ENCODE measurements around the gene PDGFD. TPM values are rescaled to one million over a fixed set of nuclear protein-coding genes. Genes with fewer than 3 reads are reported as not detected.

The PDGFD gene
- total RNA-seq, 1 donor from 2014 or later, result 17.2 TPM

GRCh38 chr11:104089481-104089880, 74.5 kb downstream of the PDGFD start:
- no peaks in the 10 kb centered on the region for H3K36me3 Mint-ChIP-seq (ENCODE audit: low read depth, unreplicated experiment)
- DNase-seq (ENCODE audit: low spot score), result no peak
- H3K27ac Mint-ChIP-seq (ENCODE audit: unreplicated experiment), result no peak overlapping the region
- no peak overlapping the region for H3K4me3 Mint-ChIP-seq (ENCODE audit: unreplicated experiment)
- no peaks in the 10 kb centered on the region for H3K4me1 Mint-ChIP-seq (ENCODE audit: unreplicated experiment)
- peaks cover 1% of the 10 kb centered on the region for H3K27me3 Mint-ChIP-seq (ENCODE audit: unreplicated experiment)
- no peaks in the 10 kb centered on the region for H3K9me3 Mint-ChIP-seq (ENCODE audit: unreplicated experiment)
- no peak for TF ChIP-seq CTCF (IDR thresholded peaks at IDR 0.05; ENCODE audit: unreplicated experiment)

GRCh38 chr11:104086621-104087020, 77.3 kb downstream of the PDGFD start:
- Mint-ChIP-seq H3K4me3 (ENCODE audit: unreplicated experiment) (no peak overlapping the region), H3K36me3 (ENCODE audit: low read depth, unreplicated experiment) (no peaks in the 10 kb centered on the region), H3K4me1 (ENCODE audit: unreplicated experiment) (peaks cover 7% of the 10 kb centered on the region), H3K27ac (ENCODE audit: unreplicated experiment) (no peak overlapping the region), H3K27me3 (ENCODE audit: unreplicated experiment) (no peaks in the 10 kb centered on the region), H3K9me3 (ENCODE audit: unreplicated experiment) (no peaks in the 10 kb centered on the region)
- no peak for TF ChIP-seq CTCF (IDR thresholded peaks at IDR 0.05; ENCODE audit: unreplicated experiment)
- DNase-seq (ENCODE audit: low spot score), result no peak

GRCh38 chr11:104078995-104079394, 85.0 kb downstream of the PDGFD start:
- no peak overlapping the region for H3K4me3 Mint-ChIP-seq (ENCODE audit: unreplicated experiment)
- H3K36me3 Mint-ChIP-seq (ENCODE audit: low read depth, unreplicated experiment), result no peaks in the 10 kb centered on the region
- H3K27ac Mint-ChIP-seq (ENCODE audit: unreplicated experiment), result no peak overlapping the region
- H3K27me3 Mint-ChIP-seq (ENCODE audit: unreplicated experiment), result no peaks in the 10 kb centered on the region
- no peak for DNase-seq (ENCODE audit: low spot score)
- TF ChIP-seq CTCF (IDR thresholded peaks at IDR 0.05; ENCODE audit: unreplicated experiment), result no peak
- peaks cover 9% of the 10 kb centered on the region for H3K4me1 Mint-ChIP-seq (ENCODE audit: unreplicated experiment)
- no peaks in the 10 kb centered on the region for H3K9me3 Mint-ChIP-seq (ENCODE audit: unreplicated experiment)

GRCh38 chr11:104078245-104078644, 85.7 kb downstream of the PDGFD start:
- Mint-ChIP-seq H3K9me3 (ENCODE audit: unreplicated experiment) (no peaks in the 10 kb centered on the region), H3K27me3 (ENCODE audit: unreplicated experiment) (no peaks in the 10 kb centered on the region), H3K27ac (ENCODE audit: unreplicated experiment) (no peak overlapping the region), H3K36me3 (ENCODE audit: low read depth, unreplicated experiment) (no peaks in the 10 kb centered on the region), H3K4me3 (ENCODE audit: unreplicated experiment) (no peak overlapping the region), H3K4me1 (ENCODE audit: unreplicated experiment) (peaks cover 8% of the 10 kb centered on the region)
- no peak for TF ChIP-seq CTCF (IDR thresholded peaks at IDR 0.05; ENCODE audit: unreplicated experiment)
- DNase-seq (ENCODE audit: low spot score), result no peak

- no peaks in the 10 kb centered on the region for H3K27me3 Mint-ChIP-seq (ENCODE audit: unreplicated experiment)
- no peak overlapping the region for H3K4me3 Mint-ChIP-seq (ENCODE audit: unreplicated experiment)
- DNase-seq (ENCODE audit: low spot score), result no peak
- no peak overlapping the region for H3K27ac Mint-ChIP-seq (ENCODE audit: unreplicated experiment)
- peaks cover 8% of the 10 kb centered on the region for H3K4me1 Mint-ChIP-seq (ENCODE audit: unreplicated experiment)
- no peak for TF ChIP-seq CTCF (IDR thresholded peaks at IDR 0.05; ENCODE audit: unreplicated experiment)
- H3K36me3 Mint-ChIP-seq (ENCODE audit: low read depth, unreplicated experiment), result no peaks in the 10 kb centered on the region
- H3K9me3 Mint-ChIP-seq (ENCODE audit: unreplicated experiment), result no peaks in the 10 kb centered on the region
These were observed 87.5 kb downstream of the PDGFD start for GRCh38 chr11:104076455-104076854.
